Stimulated activated CD8-positive, alpha-beta memory T cell treated with anti-CD3 and anti-CD28 coated beads, Interleukin-4, amount 100 ng/mL, for 4 hours (primary cell): ENCODE data around the gene ARL15.
"Not testable (repeated sequence)": the region's sequence is repeated elsewhere in the genome, so short reads cannot be mapped to it uniquely, and the experiment has no call there.

ENCODE experiments used
- DNase-seq, 2 donors: peaks; one replicate each; pipeline ENCODE4 v3.0.0-alpha.2; 2020; ENCODE audit warnings: low read depth in 2 of 2, low spot score in 1 of 2

The ARL15 gene

DNA sequence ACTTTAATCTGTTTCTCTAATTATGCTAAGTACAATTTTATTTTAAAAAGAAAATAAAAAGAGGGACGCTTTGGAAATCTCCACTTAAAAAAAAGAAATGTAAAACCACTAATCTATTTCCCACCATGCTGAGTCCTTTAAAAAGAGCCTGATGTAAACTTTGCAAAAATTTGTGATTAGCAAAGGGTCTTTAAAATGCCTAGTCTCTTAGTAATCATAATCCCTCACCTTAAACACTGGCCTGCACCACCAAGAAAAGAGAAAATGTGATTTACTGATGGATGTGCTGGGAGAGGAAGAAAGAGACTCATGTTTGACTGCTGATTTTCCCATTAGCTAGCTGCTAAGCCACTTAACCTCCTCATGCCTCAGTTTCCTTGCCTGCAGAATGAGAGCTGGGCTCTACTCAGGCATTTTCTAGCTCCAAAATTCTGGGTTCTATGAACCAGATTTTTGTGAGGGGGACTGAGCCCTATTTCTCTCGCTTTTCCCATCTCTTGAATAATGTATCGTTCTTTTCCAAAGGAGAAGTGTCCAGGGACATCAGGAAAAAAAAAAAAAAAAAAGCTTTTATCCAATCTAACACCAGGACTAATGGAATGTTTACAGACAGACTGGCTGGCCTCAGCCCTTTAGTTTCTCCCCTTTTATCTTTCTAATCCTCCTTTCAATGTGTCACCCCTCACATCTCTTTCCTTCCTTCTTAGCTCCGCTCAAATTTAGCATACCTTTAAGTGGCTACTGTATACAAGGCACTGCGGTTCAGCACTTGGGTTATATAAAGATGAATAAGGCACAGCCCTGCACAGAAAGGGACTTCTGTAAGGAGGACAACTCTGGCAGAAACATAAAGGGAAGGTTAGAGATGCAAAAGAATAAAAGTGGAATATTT is 312.4 kb downstream of the ARL15 start:
- no peak for DNase-seq

DNA sequence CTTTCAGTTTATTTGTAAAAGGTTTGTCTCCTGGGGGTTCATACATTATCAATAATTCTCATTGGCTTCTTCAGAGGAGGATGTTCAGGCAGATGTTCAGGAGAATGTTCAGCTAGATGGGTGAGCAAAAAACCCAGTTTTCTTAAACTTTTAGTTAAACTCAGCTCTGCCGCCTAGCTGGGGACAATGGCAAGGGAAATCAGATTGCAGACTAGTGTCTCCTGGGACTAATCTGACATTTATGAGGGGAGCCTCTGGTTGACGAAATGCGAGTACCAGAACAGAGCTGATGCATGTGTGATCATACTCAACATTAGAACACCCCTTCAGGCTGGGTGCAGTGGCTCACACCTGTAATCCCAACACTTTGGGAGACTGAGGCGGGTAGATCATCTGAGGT is 314.4 kb downstream of the ARL15 start:
- DNase-seq = no peak

DNA sequence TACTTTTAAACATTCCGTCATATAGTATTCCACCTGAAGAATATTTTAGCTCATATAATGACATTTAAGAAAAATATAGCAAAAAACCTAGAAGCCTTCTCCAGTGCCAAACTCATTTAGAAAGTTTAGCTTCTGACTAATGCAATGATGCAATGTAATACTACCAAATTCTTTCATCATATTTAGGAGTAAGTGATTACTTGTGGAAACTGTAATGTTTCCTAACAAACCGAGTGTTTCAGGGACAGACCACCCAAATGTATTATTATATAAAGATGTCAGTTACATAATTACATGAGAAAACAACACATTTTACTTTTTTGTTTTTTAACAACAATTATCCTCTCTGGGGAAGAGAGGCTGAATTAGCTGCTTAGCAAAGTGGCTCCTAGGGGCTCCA is 316.2 kb downstream of the ARL15 start:
- DNase-seq = no peak

DNA sequence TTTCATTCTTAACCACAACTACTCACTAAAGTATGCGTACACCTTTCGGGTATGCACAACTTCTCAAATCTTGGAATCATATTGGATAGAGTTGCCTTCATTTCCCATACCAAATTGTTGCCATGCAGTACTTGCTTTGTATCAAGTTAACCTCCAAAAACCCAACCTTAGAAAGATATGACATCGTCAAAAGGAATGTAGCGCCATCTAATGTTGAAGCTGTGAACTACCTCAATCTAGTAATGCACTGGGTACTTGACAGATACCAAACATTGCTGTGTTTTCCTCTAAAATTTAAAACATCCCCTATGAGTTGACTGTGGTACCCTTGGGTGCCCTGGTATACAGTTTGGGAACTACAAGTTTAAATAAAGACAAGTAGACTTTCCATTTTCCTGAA is 318.4 kb downstream of the ARL15 start:
- no peak for DNase-seq

DNA sequence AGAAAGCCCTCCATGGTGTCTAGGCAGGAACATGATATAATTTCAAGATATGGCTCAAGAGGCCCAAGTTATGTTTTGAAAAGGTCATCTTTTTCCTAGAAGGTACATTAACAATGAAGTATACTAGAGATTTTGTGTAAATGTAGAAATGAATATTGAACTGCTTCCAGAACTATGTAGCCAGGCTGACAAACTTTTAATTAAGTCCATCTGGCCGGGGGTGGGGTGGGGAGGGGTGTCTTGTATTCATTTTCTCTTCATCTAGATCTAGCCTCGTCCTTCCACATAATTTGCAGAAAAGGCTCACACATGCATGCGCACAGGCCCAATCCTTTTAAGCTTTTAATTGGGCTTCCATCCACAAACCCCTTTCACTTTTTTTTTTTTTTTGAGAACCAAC is 323.3 kb downstream of the ARL15 start:
- DNase-seq = no peak

DNA sequence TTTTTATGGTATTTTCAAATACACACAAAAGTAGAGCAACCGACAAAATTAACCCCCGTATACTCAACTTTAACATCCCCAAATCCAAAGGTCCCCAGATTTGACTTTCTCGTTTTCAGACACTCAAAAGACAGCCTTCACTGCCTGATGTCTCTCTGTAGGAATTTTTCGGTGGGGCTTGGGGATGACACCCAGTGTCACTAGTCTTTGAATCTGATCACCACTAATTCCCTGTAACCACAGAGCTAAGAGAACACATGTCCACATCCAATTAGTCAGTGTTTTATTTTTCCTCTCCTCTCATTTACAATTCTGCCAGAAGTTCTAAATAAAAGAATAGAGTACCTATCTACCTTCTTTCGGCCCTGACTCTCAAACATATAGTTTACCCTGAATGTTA is 324.6 kb downstream of the ARL15 start:
- no peak for DNase-seq

DNA sequence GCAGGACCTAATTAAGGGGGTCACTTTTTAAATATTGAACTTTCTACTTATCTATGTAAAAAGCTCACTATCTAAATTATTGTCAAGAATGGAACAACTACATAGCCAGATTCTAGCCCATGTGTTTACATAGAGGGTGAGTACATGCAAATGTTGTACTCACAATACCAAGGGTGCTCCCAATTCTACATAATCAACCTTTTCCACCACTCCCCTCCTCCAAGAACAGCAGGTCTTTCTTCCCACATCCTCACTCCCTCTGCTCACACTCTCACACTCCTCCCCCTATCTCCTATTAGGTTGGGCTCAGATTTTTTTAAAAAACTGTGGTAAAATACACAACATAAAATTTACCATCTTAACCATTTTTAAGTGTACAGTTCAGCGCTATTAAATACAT is 325.4 kb downstream of the ARL15 start:
- no peak for DNase-seq

DNA sequence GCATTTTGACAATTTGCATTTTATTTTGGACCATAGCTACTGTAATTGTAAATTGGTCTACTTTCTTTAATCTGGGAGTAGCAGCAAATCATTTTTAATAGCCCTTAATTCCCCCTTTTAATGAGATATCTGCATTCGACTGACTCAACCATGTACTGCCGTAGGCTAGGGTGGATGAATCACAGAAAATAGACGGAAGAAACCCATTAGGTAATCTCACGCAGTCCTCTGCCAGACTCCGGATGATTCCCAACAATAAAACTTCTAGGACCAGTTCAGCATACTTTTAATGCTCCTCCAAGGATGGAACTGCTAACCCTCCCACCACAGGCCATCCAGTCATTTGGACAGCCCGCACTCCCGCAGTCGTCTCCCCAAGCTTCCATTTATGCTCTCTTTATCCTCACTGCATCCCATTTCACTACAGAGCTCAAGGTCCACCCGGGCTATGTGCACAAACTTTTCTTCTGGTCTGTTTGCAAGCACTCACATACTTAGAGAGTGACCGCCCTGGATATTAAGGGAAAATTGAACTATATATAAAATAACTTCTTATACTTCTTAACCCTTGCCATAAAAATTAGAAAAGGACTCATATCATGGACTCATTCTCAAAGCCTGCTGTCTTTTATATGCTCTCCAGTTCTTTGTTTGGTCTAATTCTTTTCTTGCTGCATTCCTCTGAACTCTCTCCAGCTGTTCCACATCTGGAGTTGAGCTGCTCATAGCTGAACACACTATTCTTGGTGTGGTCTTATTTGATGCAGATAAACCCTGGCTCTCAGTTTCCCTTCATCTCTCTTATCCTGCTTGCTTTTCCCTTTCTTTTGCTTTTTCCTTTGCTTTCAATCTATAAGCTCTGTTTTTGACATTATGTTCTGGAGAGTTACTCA is 326.6 kb downstream of the ARL15 start:
- no peak for DNase-seq

DNA sequence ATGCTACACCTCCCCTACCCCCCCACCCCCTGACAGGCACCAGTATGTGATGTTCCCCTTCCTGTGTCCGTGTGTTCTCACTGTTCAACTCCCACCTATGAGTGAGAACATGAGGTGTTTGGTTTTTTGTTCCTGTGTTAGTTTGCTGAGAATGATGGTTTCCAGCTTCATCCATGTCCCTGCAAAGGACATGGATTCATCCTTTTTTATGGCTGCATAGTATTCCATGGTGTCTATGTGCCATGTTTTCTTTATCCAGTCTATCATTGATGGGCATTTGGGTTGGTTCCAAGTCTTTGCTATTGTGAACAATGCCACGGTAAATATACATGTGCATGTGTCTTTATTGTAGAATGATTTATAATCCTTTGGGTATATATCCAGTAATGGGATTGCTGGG is 328.1 kb downstream of the ARL15 start:
- not testable (repeated sequence) for DNase-seq

DNA sequence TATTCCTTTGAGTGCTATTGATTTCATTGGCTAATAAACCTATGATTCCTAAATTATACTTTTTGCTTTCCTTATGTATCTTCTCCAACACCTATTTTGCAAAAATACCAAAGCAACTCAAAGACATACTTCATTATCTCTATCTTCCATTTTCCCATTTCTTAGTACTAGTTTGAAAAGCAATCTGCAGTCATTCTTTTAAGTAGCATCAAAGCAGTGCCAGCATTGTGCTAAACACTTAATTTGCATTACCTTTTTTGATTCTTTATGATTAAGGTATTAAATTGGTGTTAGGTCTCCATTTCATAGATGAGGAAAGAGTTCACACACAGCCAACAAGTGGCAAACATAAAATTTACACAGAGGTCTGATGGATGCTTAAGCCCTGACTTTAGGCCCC is 330.3 kb downstream of the ARL15 start:
- no peak for DNase-seq

DNA sequence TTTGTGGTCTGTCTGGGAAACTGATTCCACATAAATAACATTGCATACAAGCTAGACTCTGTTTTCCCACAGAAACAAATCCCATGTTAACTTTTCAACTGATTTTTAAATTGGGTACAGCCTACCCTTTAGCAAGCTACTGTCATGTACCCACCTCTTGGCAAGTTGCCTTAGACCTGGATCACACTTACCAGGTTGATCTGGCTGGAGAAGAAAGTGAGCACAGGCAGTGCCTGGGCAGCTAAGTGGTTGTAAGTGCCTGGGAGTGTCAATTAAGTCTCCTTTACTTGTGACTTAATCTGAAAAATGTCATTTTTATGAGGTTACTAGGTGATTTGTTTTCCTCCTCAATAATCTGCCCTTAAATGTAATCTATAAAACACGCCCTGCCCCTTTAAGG is 336.4 kb downstream of the ARL15 start:
- no peak for DNase-seq

DNA sequence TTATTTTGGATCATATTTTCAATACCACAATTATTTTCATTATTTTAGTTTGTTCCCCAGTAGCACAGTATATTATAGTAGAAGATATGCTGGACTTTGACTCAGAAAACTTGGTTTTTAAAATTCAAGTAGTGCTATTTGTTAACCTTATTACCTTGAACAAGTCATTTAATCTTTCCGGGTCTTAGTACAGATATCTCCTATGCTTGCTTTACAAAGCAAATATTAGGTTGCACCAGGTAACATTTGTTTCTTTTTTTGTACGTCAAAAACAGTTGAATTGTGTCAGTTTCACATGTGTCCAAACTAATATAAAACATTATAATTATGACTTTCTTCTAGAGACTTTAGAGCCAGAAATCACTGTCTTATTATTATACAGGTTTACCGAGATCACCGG is 338.1 kb downstream of the ARL15 start:
- no peak for DNase-seq

DNA sequence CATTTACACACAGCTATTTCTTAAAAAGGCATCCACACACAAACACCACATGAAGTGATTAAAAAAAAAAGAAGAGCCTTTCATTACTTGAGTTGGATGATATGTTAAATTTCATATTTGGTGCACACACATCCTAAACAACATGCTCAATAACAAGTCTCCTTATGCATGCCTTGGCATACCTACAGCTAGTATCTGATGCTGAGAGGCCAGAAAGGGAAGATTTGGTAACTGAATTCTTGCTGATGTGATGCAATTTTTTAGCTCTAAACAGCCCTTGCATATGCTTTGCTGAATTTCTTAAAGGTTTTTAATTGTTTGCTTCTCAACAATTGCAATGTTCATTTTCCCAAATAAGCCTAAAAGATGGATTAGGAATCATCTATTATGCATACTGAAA is 338.8 kb downstream of the ARL15 start:
- no peak for DNase-seq

DNA sequence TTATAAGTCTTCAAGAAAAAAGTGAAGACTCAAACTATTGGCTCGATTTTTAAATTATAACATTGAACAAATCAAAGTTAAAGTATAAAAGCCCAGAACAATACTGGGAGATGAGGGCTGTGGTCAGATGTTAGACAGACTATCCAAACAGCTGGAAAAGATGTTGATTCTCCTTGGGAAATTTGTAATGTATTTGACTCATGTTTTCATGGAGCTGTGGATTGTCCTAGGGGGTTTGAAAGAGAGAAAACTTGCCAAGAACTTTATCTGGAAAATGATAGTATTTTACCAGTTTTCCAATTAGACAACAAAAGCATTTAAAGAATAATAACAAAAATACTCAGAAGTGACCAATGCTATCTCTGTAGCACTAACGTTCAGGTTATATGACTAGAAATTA is 339.2 kb downstream of the ARL15 start:
- no peak for DNase-seq

DNA sequence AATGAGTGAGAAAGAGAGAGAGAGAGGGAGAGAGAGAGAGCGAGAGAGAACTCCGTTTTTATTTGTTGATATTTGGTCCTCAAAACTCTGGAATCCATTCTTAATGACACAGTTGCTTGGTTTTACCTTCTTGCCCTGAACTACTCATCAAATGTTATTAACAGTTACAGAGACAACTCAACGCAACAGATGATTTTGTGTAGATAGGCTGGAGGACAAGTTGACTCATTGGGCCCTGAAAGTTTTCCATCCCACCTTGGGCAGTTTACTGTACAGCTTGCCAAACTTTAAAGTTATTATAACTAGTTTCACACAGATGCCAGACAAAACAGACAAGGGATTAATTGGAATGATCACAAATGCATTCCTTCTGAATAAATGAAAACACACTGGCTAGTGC is 339.9 kb downstream of the ARL15 start:
- DNase-seq = no peak

DNA sequence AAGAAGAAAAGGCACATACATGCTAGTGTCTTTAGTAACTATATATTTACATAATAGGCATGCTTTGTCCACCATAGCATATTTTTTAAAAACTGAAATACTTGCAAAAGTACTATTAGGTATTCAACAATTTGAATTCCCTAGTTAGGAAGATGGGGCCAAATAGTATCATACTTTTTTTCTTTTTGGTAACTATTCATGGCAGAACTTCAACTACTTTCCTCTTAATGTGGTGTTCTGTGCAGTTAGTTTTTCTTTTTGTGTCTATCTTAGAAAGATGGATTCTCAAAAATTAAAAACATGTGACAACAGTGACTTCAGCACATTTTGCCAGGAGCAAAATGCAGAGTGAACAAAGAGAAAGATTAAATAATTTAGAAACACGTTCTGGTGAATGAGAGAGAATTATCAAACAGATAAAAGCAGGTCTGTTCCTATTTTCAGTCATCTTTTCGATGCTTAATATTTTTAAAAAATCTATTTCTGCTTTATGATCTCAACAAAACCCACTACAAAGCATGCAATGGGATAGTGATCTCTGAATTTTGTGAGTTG is 341.1 kb downstream of the ARL15 start:
- no peak for DNase-seq

DNA sequence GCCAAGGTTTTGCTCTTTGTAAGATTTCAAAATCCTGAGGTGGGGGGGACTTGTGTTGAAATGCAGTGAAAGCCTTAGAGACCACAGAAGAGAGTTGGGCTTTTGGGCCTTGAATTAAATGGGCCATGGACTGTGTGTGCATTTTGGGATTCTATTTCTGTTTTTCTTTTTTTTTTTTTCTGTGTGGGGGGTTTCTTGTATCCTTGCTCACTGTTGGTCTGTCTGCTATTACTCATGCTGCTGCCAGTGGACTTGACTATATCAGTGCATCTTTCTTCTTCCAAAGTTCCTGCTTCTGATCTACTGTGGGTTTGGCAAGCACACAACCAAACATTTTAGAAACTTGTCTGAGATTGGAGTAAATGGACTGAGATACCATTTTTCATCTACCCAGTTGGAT is 344.9 kb downstream of the ARL15 start:
- no peak for DNase-seq

DNA sequence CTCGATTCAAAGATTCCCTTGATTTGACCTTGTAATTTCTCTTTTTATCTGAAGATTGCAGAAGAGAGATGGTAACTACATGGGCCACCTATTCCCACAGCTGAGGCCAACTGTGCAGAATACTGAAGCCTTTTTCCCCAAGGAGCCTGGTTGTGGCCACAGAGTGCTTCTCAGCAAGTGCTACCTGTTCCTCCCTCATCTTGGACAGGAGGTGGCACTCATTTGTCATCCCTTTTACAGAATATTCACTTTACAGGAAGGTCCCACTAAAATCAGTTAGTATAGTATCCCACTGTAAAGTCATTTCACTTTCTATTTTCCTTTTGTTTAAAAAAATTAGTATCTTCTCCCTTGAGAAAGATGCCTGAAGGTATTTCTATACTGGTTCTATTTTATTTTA is 346.4 kb downstream of the ARL15 start:
- no peak for DNase-seq

DNA sequence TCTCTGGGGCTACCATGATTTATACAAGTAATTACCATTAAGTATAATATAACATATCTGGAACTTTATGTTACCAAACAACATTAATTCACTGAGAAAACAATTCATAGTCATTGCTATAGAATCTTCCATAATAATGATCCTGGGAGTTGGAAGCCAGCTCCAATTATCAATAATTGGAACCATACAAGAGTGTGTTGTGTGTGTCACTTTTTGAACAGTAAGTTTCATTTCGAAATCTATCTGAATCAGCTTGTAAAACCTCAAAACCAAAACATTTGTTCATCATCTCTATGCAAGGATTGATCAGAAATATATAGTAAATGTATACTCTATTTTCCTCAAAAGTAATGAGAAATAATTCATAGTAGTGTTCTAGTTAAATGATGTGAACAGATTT is 348.1 kb downstream of the ARL15 start:
- DNase-seq = no peak

DNA sequence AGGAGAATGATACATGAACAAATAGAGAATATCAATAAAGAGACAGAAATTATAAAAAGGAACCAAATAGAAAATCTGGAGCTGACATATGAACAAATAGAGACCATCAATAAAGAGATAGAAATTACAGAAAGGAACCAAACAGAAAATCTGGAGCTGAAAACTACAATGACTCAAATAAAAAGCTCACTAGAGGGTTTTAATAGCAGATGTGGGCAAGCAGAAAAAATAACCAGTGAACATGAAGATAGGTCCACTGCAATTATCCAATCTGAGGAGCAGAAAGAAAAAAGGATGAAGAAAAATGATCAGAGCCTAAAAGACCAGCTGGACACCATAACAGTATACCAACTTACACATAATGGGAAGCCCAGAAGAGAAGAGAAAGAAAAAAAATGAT is 353.7 kb downstream of the ARL15 start:
- no peak for DNase-seq

DNA sequence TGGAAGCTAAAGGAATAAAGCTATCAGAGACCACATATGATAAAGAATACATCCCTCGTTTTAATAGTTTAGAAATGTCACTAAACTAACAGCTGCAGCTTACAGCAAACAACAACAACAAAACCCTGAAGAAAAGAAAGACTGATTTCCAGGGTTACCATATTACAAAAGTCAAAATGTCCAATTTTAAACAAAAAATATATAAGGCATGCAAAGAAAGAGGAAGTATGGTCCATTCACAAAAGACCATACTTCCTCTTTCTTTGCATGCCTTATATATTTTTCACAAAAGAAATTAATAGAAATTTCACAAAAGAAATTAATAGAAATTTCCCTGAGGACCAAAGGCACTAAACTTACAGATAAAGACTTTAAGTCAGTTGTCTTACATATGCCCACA is 354.2 kb downstream of the ARL15 start:
- no peak for DNase-seq

DNA sequence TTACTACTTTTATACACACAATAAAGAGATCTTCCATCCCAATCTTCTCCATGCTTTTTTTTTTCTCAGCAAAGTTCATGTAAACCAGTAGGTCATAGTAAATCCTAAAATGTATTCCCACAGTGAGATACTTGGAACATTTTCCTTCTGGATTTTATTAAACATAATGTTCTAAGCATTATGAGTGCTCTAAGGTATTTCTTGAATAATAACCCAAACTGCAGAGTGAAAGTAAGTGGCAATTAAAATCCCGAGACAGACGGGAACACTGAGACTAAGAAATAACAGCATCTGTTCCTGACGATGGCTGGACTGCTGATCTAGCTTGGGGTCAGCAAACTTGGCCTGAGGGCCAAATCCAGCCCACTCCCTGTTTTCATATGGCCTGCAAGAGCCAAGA is 359.8 kb downstream of the ARL15 start:
- no peak for DNase-seq
